Smooth muscle cell (in vitro differentiated cells): ENCODE results near the gene CCNA1. TPM values are rescaled to one million over a fixed set of nuclear protein-coding genes. Genes with fewer than 3 reads are reported as not detected.

Experiments
- DNase-seq: peaks from one replicate; lab custom pipeline; 2025; ENCODE audit not compliant: unreplicated experiment; lab: John Stamatoyannopoulos, UW
- H2AFZ ChIP-seq: fragments of 200-600 bp; sonication (generic); 2 replicates; pipeline ENCODE4 v1.6.0; 2016; ENCODE audit warnings: antibody characterized with exemption, low read depth, mild to moderate bottlenecking
- H3F3A ChIP-seq: fragments of 200-600 bp; sonication (generic); 2 replicates; pipeline ENCODE4 v1.6.0; 2017; ENCODE audit warnings: antibody characterized with exemption, low read depth
- H3K27ac ChIP-seq: fragments of 200-600 bp; sonication (generic); 2 replicates; pipeline ENCODE4 v1.5.1; 2016; ENCODE audit warnings: low read depth, mild to moderate bottlenecking
- H3K27me3 ChIP-seq: fragments of 200-600 bp; sonication (generic); 2 replicates; pipeline ENCODE4 v1.6.1; 2016; ENCODE audit warnings: low read depth, mild to moderate bottlenecking
- H3K36me3 ChIP-seq: fragments of 200-600 bp; sonication (generic); 2 replicates; pipeline ENCODE4 v1.5.1; 2016; ENCODE audit warnings: low read depth
- H3K4me1 ChIP-seq: fragments of 200-600 bp; sonication (generic); 2 replicates; pipeline ENCODE4 v1.5.1; 2016; ENCODE audit warnings: low read depth
- H3K4me2 ChIP-seq: fragments of 200-600 bp; sonication (generic); 2 replicates; pipeline ENCODE4 v1.6.0; 2016; ENCODE audit warnings: mild to moderate bottlenecking
- H3K4me3 ChIP-seq: fragments of 200-600 bp; sonication (generic); 2 replicates; pipeline ENCODE4 v1.5.1; 2016; ENCODE audit warnings: mild to moderate bottlenecking
- H3K79me2 ChIP-seq: fragments of 200-600 bp; sonication (generic); 2 replicates; pipeline ENCODE4 v1.6.0; 2016; ENCODE audit warnings: low read depth, mild to moderate bottlenecking
- H3K9ac ChIP-seq: fragments of 200-600 bp; sonication (generic); 2 replicates; pipeline ENCODE4 v1.6.0; 2016; ENCODE audit warnings: low read depth
- H3K9me3 ChIP-seq: fragments of 200-600 bp; sonication (generic); replicated peaks from 2 replicates; pipeline ENCODE4 v1.5.1; 2016; ENCODE audit warnings: low read depth
- H4K20me1 ChIP-seq: fragments of 200-600 bp; sonication (generic); 2 replicates; pipeline ENCODE4 v1.6.0; 2016; ENCODE audit warnings: low read depth
- CTCF ChIP-seq: fragments of 200-600 bp; sonication (generic); IDR thresholded peaks from 2 replicates; pipeline ENCODE4 v1.5.1; 2017; ENCODE audit warnings: borderline replicate concordance, mild to moderate bottlenecking, antibody characterized with exemption; ENCODE audit not compliant: insufficient read depth, poor library complexity, severe bottlenecking
- WGBS: methylation state at CpG from one replicate; pipeline ENCODE4 v1.1.7; 2016; ENCODE audit warnings: low lambda C conversion rate; 5-methylcytosine and 5-hydroxymethylcytosine counted together
- polyA plus RNA-seq: library from polyadenylated mRNA; unstranded; fragments of >200 nt; fragmentation: Nextera tagmentation; extraction: Ambion mirVana; gene quantifications from 2 replicates; pipeline ENCODE4 v1.2.1, GENCODE V29; 2016
- total RNA-seq: library from RNA; depleted of rRNA; stranded (reverse); fragments of >200 nt; gene quantifications from 2 replicates; pipeline ENCODE4 v1.2.3, GENCODE V29; 2014

Gene CCNA1
- total and polyA plus RNA-seq, 2 experiments from 2014 or later, result 1.1 TPM; not detected in 1

- Histone ChIP-seq H4K20me1 (no peaks in the 10 kb centered on the region), H3K4me1 (peaks cover 9% of the 10 kb centered on the region), H3K27me3 (peaks cover 10% of the 10 kb centered on the region), H3K9me3 (no peaks in the 10 kb centered on the region), H3F3A (no peaks in the 10 kb centered on the region), H3K79me2 (no peaks in the 10 kb centered on the region), H3K36me3 (no peaks in the 10 kb centered on the region), H3K9ac (no peak overlapping the region), H2AFZ (no peak overlapping the region), H3K4me2 (no peak overlapping the region), H3K27ac (no peak overlapping the region), H3K4me3 (no peak overlapping the region)
- TF ChIP-seq CTCF, result no peak
- 93% methylated on average over 3 of the region's 3 CpGs for WGBS
- DNase-seq, result no peak
These were observed 22.7 kb downstream of the CCNA1 start for GRCh38 chr13:36454987-36455386.

GRCh38 chr13:36456577-36456976, 24.3 kb downstream of the CCNA1 start:
- Histone ChIP-seq H3K27me3 (no peaks in the 10 kb centered on the region), H3K79me2 (no peaks in the 10 kb centered on the region), H3K9me3 (no peaks in the 10 kb centered on the region), H4K20me1 (no peaks in the 10 kb centered on the region), H3K27ac (no peak overlapping the region), H3K4me3 (no peak overlapping the region), H3K36me3 (no peaks in the 10 kb centered on the region), H3K9ac (no peak overlapping the region), H3F3A (no peaks in the 10 kb centered on the region), H3K4me1 (peaks cover 9% of the 10 kb centered on the region), H3K4me2 (no peak overlapping the region), H2AFZ (no peak overlapping the region)
- TF ChIP-seq CTCF, result no peak
- no peak for DNase-seq
- WGBS, result 75% methylated on average over 2 of the region's 2 CpGs

GRCh38 chr13:36461506-36461905, 29.2 kb downstream of the CCNA1 start:
- Histone ChIP-seq H3K36me3 (no peaks in the 10 kb centered on the region), H3K4me1 (peaks cover 5% of the 10 kb centered on the region), H3K27ac (no peak overlapping the region), H3K9me3 (no peaks in the 10 kb centered on the region), H2AFZ (no peak overlapping the region), H3K4me3 (no peak overlapping the region), H4K20me1 (no peaks in the 10 kb centered on the region), H3K79me2 (no peaks in the 10 kb centered on the region), H3K27me3 (no peaks in the 10 kb centered on the region), H3K9ac (no peak overlapping the region), H3F3A (no peaks in the 10 kb centered on the region), H3K4me2 (no peak overlapping the region)
- DNase-seq, result no peak
- no peak for TF ChIP-seq CTCF

- no peaks in the 10 kb centered on the region for H3K4me1 ChIP-seq
- H3K9ac ChIP-seq, result no peak overlapping the region
- no peak for DNase-seq
- no peak overlapping the region for H3K4me2 ChIP-seq
- H4K20me1 ChIP-seq, result no peaks in the 10 kb centered on the region
- peaks cover 6% of the 10 kb centered on the region for H3K27me3 ChIP-seq
- no peak overlapping the region for H2AFZ ChIP-seq
- no peak for TF ChIP-seq CTCF
- H3K4me3 ChIP-seq, result no peak overlapping the region
- H3K9me3 ChIP-seq, result peaks cover 3% of the 10 kb centered on the region
- WGBS, result 99% methylated on average over 2 of the region's 2 CpGs
- H3K36me3 ChIP-seq, result no peaks in the 10 kb centered on the region
- H3F3A ChIP-seq, result no peaks in the 10 kb centered on the region
- H3K79me2 ChIP-seq, result no peaks in the 10 kb centered on the region
- H3K27ac ChIP-seq, result no peak overlapping the region
These were observed 43.2 kb downstream of the CCNA1 start for GRCh38 chr13:36475468-36475867.
